Measurements from ENCODE around the gene RGS4. TPM values are rescaled to one million over a fixed set of nuclear protein-coding genes. Genes with fewer than 3 reads are reported as not detected.
"Not testable (repeated sequence)": the region's sequence is repeated elsewhere in the genome, so short reads cannot be mapped to it uniquely, and the experiment has no call there.

Gene RGS4
- total and polyA plus RNA-seq, 8 donors = 1.1 to 11.8 (median 2.5) TPM

GRCh38 chr1:163085041-163085903 is 16.1 kb downstream of the RGS4 start:
- Histone ChIP-seq H3K27me3 (no peaks in the 10 kb centered on the region), H3K27ac (no peak overlapping the region), H3K9me3 (no peaks in the 10 kb centered on the region), H3K4me1 (no peaks in the 10 kb centered on the region), H3K36me3 (no peaks in the 10 kb centered on the region), H3K4me3 (no peak overlapping the region)
- intact Hi-C loops (cut with DNase I) = no loop called here
- TF ChIP-seq, protein P1, sequence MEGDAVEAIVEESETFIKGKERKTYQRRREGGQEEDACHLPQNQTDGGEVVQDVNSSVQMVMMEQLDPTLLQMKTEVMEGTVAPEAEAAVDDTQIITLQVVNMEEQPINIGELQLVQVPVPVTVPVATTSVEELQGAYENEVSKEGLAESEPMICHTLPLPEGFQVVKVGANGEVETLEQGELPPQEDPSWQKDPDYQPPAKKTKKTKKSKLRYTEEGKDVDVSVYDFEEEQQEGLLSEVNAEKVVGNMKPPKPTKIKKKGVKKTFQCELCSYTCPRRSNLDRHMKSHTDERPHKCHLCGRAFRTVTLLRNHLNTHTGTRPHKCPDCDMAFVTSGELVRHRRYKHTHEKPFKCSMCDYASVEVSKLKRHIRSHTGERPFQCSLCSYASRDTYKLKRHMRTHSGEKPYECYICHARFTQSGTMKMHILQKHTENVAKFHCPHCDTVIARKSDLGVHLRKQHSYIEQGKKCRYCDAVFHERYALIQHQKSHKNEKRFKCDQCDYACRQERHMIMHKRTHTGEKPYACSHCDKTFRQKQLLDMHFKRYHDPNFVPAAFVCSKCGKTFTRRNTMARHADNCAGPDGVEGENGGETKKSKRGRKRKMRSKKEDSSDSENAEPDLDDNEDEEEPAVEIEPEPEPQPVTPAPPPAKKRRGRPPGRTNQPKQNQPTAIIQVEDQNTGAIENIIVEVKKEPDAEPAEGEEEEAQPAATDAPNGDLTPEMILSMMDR (IDR thresholded peaks at IDR 0.05) = no peak
- ATAC-seq = no peak
- peak in 1 of 4 donors; percentile 3 for DNase-seq

DNA sequence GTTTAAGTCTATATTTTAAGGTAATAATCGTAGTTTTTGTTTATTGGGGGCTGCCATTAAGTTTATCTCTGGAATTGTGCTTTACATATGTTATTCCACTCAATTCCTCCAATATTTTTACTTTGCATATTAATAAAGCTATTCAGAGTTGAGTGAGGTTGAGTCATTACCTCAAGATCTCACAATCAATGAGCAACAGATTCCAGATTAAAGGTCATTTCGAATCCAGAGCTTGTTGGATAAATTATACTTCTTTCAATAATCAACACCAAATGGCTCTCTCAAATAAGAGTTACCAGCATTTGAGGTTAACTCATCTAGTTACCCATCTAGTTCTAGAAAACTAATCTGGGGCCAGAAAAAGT is 16.7 kb downstream of the RGS4 start:
- Histone ChIP-seq H3K27me3 (no peaks in the 10 kb centered on the region), H3K4me3 (no peak overlapping the region), H3K9me3 (no peaks in the 10 kb centered on the region), H3K27ac (no peak overlapping the region), H3K4me1 (no peaks in the 10 kb centered on the region), H3K36me3 (no peaks in the 10 kb centered on the region)
- intact Hi-C loops (cut with DNase I) = no loop called here
- no peak for ATAC-seq
- DNase-seq = no peak
- TF ChIP-seq, protein P1 (IDR thresholded peaks at IDR 0.05) = no peak

GRCh38 chr1:163089117-163089516 is 20.0 kb downstream of the RGS4 start:
- H3K36me3 ChIP-seq; DNase-seq; ATAC-seq; H3K27me3 ChIP-seq; intact Hi-C loops (cut with DNase I); H3K9me3 ChIP-seq; H3K4me1 ChIP-seq; H3K4me3 ChIP-seq; H3K27ac ChIP-seq: not testable (repeated sequence)

- TF ChIP-seq, protein P1 (IDR thresholded peaks at IDR 0.05) = no peak
- Histone ChIP-seq H3K36me3 (no peaks in the 10 kb centered on the region), H3K27ac (no peak overlapping the region), H3K4me1 (no peaks in the 10 kb centered on the region), H3K4me3 (no peak overlapping the region), H3K9me3 (no peaks in the 10 kb centered on the region), H3K27me3 (no peaks in the 10 kb centered on the region)
- intact Hi-C loops (cut with DNase I) = no loop called here
- DNase-seq (no peak), ATAC-seq (no peak)
Observed at GRCh38 chr1:163090321-163090945, 21.3 kb downstream of the RGS4 start.

DNA sequence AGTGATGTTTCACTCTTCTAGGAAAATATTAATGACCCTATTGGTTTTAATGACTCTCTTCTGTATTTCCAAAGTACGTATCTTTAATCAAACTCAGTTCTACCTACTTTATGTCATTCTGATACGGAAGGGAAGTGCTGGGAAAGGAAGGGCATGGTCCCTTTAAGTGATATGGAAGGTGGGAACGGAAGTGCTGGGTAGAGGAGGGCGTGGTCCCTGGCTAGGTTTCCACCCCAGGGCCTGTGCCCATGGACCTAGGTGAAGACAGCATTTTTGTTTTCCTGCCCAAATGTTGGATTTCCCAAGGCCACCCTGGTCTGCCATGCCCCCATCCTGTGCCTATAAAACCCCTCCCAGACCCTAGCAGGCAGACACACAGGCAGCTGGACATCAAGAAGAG is 24.0 kb downstream of the RGS4 start:
- H3K27me3 ChIP-seq = no peaks in the 10 kb centered on the region
- no peak overlapping the region for H3K27ac ChIP-seq
- ATAC-seq (no peak), DNase-seq (no peak)
- H3K9me3 ChIP-seq = no peaks in the 10 kb centered on the region
- H3K4me3 ChIP-seq = no peak overlapping the region
- intact Hi-C loops (cut with DNase I) = no loop called here
- no peaks in the 10 kb centered on the region for H3K36me3 ChIP-seq
- TF ChIP-seq, protein P1 (IDR thresholded peaks at IDR 0.05) = no peak
- H3K4me1 ChIP-seq = no peaks in the 10 kb centered on the region

Measured in left lung (tissue), 10 donors.